Posterior cingulate gyrus (tissue), 11 donors: Measurements from ENCODE around the gene ZNF595.
"Not testable (repeated sequence)": the region's sequence is repeated elsewhere in the genome, so short reads cannot be mapped to it uniquely, and the experiment has no call there.

Experiments used
- DNase-seq, 10 donors: peaks; one replicate each; pipeline versions ENCODE4 v3.0.0 to v3.0.0-alpha.2; 2020 to 2021; ENCODE audit warnings: mixed read lengths in 3 of 10
- intact Hi-C: fragments of 100-400 bp; cut with DNase I; formaldehyde crosslinking; loops from one replicate; pipeline ENCODE4 v1.15.1; 2023

Gene ZNF595

GRCh38 chr4:71830-72229 is 18.7 kb downstream of the ZNF595 start:
- intact Hi-C loops = no loop called here

GRCh38 chr4:85951-86350 is 32.8 kb downstream of the ZNF595 start:
- no peak for DNase-seq
- intact Hi-C loops = no loop called here

More at GRCh38 chr4:71830-72229, 18.7 kb downstream of the ZNF595 start:
- DNase-seq = no peak

GRCh38 chr4:86559-87324 is 33.6 kb downstream of the ZNF595 start:
- intact Hi-C loops, DNase-seq: not testable (repeated sequence)

GRCh38 chr4:98386-98785 is 45.3 kb downstream of the ZNF595 start:
- no peak for DNase-seq
- intact Hi-C loops = no loop called here

GRCh38 chr4:99863-100262 is 46.7 kb downstream of the ZNF595 start:
- no peak for DNase-seq
- intact Hi-C loops = no loop called here

GRCh38 chr4:107083-107443 is 53.9 kb downstream of the ZNF595 start:
- intact Hi-C loops = no loop called here
- DNase-seq = no peak

- intact Hi-C loops = no loop called here
- peak in 2 of 10 donors; percentile 71 to 72 for DNase-seq
Observed at GRCh38 chr4:107444-108429, 54.6 kb downstream of the ZNF595 start.

- intact Hi-C loops = no loop called here
- no peak for DNase-seq
Observed at GRCh38 chr4:112771-113170, 59.6 kb downstream of the ZNF595 start.

GRCh38 chr4:113732-114131 is 60.6 kb downstream of the ZNF595 start:
- DNase-seq = no peak
- intact Hi-C loops = no loop called here

- intact Hi-C loops = no loop called here
- DNase-seq = no peak
Observed at GRCh38 chr4:114149-114548, 61.0 kb downstream of the ZNF595 start.

GRCh38 chr4:116499-116898 is 63.4 kb downstream of the ZNF595 start:
- DNase-seq = no peak
- intact Hi-C loops = no loop called here

GRCh38 chr4:120616-121015 is 67.5 kb downstream of the ZNF595 start:
- no peak for DNase-seq
- intact Hi-C loops = no loop called here

- intact Hi-C loops = no loop called here
- DNase-seq = no peak
Observed at GRCh38 chr4:121408-122084, 68.4 kb downstream of the ZNF595 start.

- intact Hi-C loops = not testable (repeated sequence)
Observed at GRCh38 chr4:123922-124274, 70.8 kb downstream of the ZNF595 start.

GRCh38 chr4:124275-125081 is 71.4 kb downstream of the ZNF595 start, which contains the start of gene ZNF718:
Gene ZNF718 (plus strand): TSS chr4:124501. CDS start chr4:124671, 170 bp downstream.
- intact Hi-C loops = no loop called here
- DNase-seq = peak; percentile 91 to 99 (median 94)

More at GRCh38 chr4:123922-124274, 70.8 kb downstream of the ZNF595 start:
- peak in 1 of 10 donors; percentile 55 for DNase-seq

GRCh38 chr4:125091-125771 is 72.1 kb downstream of the ZNF595 start:
- intact Hi-C loops = no loop called here
- peak in 8 of 10 donors; percentile 14 to 87 (median 44) for DNase-seq

- intact Hi-C loops = no loop called here
- DNase-seq = peak in 1 of 10 donors; percentile 56
Observed at GRCh38 chr4:125833-126232, 72.7 kb downstream of the ZNF595 start.

GRCh38 chr4:132483-132882 is 79.4 kb downstream of the ZNF595 start:
- intact Hi-C loops = no loop called here
- no peak for DNase-seq
